CD4-positive, alpha-beta memory T cell (primary cell): ENCODE data around the gene ANKRD28. TPM values are rescaled to one million over a fixed set of nuclear protein-coding genes. Genes with fewer than 3 reads are reported as not detected.

ENCODE experiments used
- CTCF ChIA-PET: fragments of 350-600 bp; sonication (Branson Sonifier 250); formaldehyde crosslinking; loops from one replicate; lab custom pipeline; 2021; ENCODE audit warnings: inconsistent platforms; ENCODE audit not compliant: partially characterized antibody; lab: Charles Lee
- POLR2A ChIA-PET: fragments of 350-600 bp; sonication (Branson Sonifier 250); formaldehyde crosslinking; loops from one replicate; lab custom pipeline; 2021; ENCODE audit not compliant: partially characterized antibody; lab: Charles Lee
- DNase-seq, 5 donors: peaks; one replicate each; pipeline versions ENCODE4 v3.0.0 to v3.0.0-alpha.2; 2020 to 2022; ENCODE audit warnings: mixed read lengths in 1 of 5
- H3K27ac ChIP-seq: one replicate; pipeline ENCODE4 v1.7.0; 2013; ENCODE audit warnings: low read depth, low read length
- H3K27me3 ChIP-seq: 2 replicates; pipeline ENCODE4 v1.7.0; 2013; ENCODE audit warnings: mild to moderate bottlenecking, low read length, moderate library complexity; ENCODE audit not compliant: insufficient read depth
- H3K36me3 ChIP-seq: 2 replicates; pipeline ENCODE4 v1.7.0; 2013; ENCODE audit warnings: mild to moderate bottlenecking, low read length, moderate library complexity; ENCODE audit not compliant: insufficient read depth
- H3K4me1 ChIP-seq: 2 replicates; pipeline ENCODE4 v1.7.0; 2013; ENCODE audit warnings: mild to moderate bottlenecking, low read length, moderate library complexity; ENCODE audit not compliant: insufficient read depth
- H3K4me3 ChIP-seq, 2 donors: one replicate each; pipeline ENCODE4 v1.7.0; 2013; ENCODE audit warnings: low read length in 2 of 2, mild to moderate bottlenecking in 1 of 2
- H3K9me3 ChIP-seq, 2 donors: one replicate each; pipeline ENCODE4 v1.7.0; 2013; ENCODE audit warnings: low read length in 2 of 2, control low read depth in 1 of 2; ENCODE audit not compliant: control insufficient read depth in 1 of 2
- H3K27ac Mint-ChIP-seq, 7 donors: one replicate each; pipeline ENCODE4 v1.8.0; 2020 to 2021; ENCODE audit warnings: mixed read lengths in 7 of 7, mild to moderate bottlenecking in 6 of 7, inconsistent platforms in 3 of 7, moderate library complexity in 3 of 7
- H3K27me3 Mint-ChIP-seq, 2 donors: one replicate each; pipeline ENCODE4 v1.8.0; 2020 to 2021; ENCODE audit warnings: mixed read lengths in 2 of 2
- H3K36me3 Mint-ChIP-seq, 2 donors: one replicate each; pipeline ENCODE4 v1.8.0; 2020 to 2021; ENCODE audit warnings: mixed read lengths in 2 of 2, inconsistent platforms in 1 of 2, mild to moderate bottlenecking in 1 of 2
- H3K4me1 Mint-ChIP-seq, 4 donors: one replicate each; pipeline ENCODE4 v1.8.0; 2020 to 2021; ENCODE audit warnings: mixed read lengths in 4 of 4, mild to moderate bottlenecking in 1 of 4
- H3K4me3 Mint-ChIP-seq, 8 donors: one replicate each; pipeline ENCODE4 v1.8.0; 2020 to 2021; ENCODE audit warnings: mixed read lengths in 8 of 8, mild to moderate bottlenecking in 7 of 8, moderate library complexity in 6 of 8, inconsistent platforms in 3 of 8
- H3K9me3 Mint-ChIP-seq, 8 donors: one replicate each; pipeline ENCODE4 v1.8.0; 2020 to 2021; ENCODE audit warnings: mixed read lengths in 8 of 8, mild to moderate bottlenecking in 5 of 8, inconsistent platforms in 3 of 8, moderate library complexity in 1 of 8
- intact Hi-C: fragments of 100-400 bp; cut with micrococcal nuclease; formaldehyde crosslinking; loops from one replicate; pipeline ENCODE4 v1.15.1; 2023
- polyA plus RNA-seq, 2 donors: library from polyadenylated mRNA; unstranded; fragments of 300-500 nt; fragmentation: Illumina TruSeq; gene quantifications; one replicate each; pipeline ENCODE4 v1.2.3, GENCODE V29; 2021
- total RNA-seq, 2 experiments: library from RNA; stranded (reverse); gene quantifications; one replicate each; pipeline ENCODE4 v1.2.3, GENCODE V29; 2021

ANKRD28 gene
- total and polyA plus RNA-seq, 4 experiments from 2014 or later, result 8.5 to 42.0 (median 27.2) TPM

DNA sequence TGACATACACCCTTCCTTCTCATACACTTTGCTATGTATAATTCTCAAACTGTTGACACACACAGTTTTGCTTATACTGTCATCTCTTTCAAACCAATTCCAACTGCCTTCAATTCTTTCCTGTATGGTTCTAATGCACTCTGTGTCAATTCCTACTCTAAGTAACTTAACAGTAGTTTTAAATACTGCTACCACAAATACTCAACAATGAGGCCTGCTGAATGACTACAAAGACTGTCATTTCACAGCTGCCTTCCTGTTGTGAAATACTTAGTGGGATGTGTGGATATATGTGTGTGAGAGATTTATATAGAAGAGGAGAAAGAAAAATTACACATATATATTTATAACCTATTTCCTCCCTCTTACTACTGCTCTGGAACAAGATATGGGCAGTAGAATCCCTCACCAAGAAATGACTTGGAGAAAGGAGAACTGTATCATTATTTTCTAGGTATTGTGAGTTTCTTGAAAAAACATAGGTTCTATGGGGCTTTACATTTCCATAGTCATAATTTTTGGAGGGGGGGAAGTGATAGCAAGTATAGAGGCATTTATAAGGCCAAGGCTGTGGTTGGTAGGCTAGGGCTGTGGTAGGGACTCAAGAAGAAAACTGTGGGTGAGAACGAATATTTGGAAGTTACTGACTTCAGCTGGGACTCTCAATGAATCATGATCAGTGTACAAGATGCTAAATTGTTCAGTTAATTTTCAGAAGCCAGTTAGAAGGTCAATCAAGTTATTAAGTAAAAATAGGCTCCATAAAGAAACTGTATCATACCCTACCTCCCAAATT is 88.7 kb downstream of the ANKRD28 start:
- Histone ChIP-seq H3K27ac (no peak overlapping the region), H3K9me3 (no peaks in the 10 kb centered on the region), H3K36me3 (peaks cover 22% of the 10 kb centered on the region), H3K4me3 (no peak overlapping the region), H3K4me1 (no peaks in the 10 kb centered on the region), H3K27me3 (no peaks in the 10 kb centered on the region)
- intact Hi-C loops, result no loop called here
- ChIA-PET CTCF (no interaction called here), POLR2A (no interaction called here)
- Mint-ChIP-seq H3K4me3 (no peak overlapping the region), H3K27me3 (no peaks in the 10 kb centered on the region), H3K36me3 (peaks cover 56 to 60% of the 10 kb centered on the region in 2 donors), H3K27ac (peak overlapping the region in 3 of 7 donors; percentile 4 to 27 (median 13)), H3K4me1 (no peaks in the 10 kb centered on the region), H3K9me3 (peaks cover 0 to 4% (median 0%) of the 10 kb centered on the region in 8 donors)
- no peak for DNase-seq

DNA sequence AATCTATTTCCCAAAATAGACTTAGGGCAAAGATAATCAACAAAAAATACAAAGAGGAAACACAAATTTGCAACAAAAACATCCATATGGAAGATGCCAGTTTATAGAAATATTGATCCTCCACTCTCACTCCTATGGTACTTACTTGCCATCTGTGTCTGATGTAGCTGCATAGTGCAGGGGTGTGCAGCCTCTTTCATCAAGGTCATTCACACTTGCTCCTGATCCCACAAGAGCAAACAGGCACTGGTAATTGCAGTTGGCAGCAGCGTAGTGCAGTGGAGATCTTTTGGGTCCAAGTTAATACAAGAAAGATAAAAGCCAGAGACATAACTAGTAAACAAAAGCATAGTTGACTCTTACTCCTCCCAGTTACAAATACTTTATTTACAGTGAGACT is 90.0 kb downstream of the ANKRD28 start:
- peak overlapping the region in 1 of 7 donors; percentile 31 for H3K27ac Mint-ChIP-seq
- H3K36me3 ChIP-seq, result peaks cover 22% of the 10 kb centered on the region
- no peak overlapping the region for H3K4me3 ChIP-seq
- peaks cover 54 to 55% of the 10 kb centered on the region in 2 donors for H3K36me3 Mint-ChIP-seq
- no peaks in the 10 kb centered on the region for H3K4me1 ChIP-seq
- H3K27me3 ChIP-seq, result no peaks in the 10 kb centered on the region
- ChIA-PET POLR2A (no interaction called here), CTCF (no interaction called here)
- no peak overlapping the region for H3K27ac ChIP-seq
- no peaks in the 10 kb centered on the region for H3K9me3 ChIP-seq
- intact Hi-C loops, result no loop called here
- no peaks in the 10 kb centered on the region for H3K4me1 Mint-ChIP-seq
- no peak for DNase-seq
- H3K27me3 Mint-ChIP-seq, result no peaks in the 10 kb centered on the region
- peaks cover 0 to 4% (median 0%) of the 10 kb centered on the region in 8 donors for H3K9me3 Mint-ChIP-seq
- no peak overlapping the region for H3K4me3 Mint-ChIP-seq

DNA sequence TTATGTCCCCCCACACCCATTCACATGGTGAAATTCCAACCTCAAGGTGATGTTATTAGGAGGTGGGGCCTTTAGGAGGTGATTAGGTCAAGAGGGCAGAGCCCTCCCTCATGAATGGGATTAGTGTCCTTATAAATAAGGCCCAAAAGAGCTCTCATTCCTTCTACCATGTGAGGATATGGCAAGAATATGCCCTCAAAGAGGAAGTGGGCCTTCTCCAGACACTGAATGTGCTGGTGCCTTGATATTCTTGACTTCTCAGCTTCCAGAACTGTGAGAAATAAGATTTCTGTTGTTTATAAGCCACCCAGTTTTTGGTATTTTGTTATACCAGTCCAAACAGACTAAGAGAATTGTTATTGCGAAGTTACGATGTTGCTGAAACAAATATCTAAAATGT is 94.4 kb downstream of the ANKRD28 start:
- Histone ChIP-seq H3K4me1 (no peaks in the 10 kb centered on the region), H3K4me3 (no peak overlapping the region), H3K27ac (no peak overlapping the region), H3K27me3 (no peaks in the 10 kb centered on the region), H3K36me3 (peaks cover 14% of the 10 kb centered on the region), H3K9me3 (no peaks in the 10 kb centered on the region)
- H3K4me1 Mint-ChIP-seq, result peaks cover 0 to 1% (median 0%) of the 10 kb centered on the region in 4 donors
- DNase-seq, result no peak
- POLR2A ChIA-PET, result no interaction called here
- peaks cover 41 to 50% of the 10 kb centered on the region in 2 donors for H3K36me3 Mint-ChIP-seq
- no peaks in the 10 kb centered on the region for H3K27me3 Mint-ChIP-seq
- CTCF ChIA-PET, result no interaction called here
- no peak overlapping the region for H3K4me3 Mint-ChIP-seq
- H3K9me3 Mint-ChIP-seq, result peaks cover 0 to 4% (median 0%) of the 10 kb centered on the region in 8 donors
- intact Hi-C loops, result no loop called here
- H3K27ac Mint-ChIP-seq, result peak overlapping the region in 2 of 7 donors; percentile 13 to 39

DNA sequence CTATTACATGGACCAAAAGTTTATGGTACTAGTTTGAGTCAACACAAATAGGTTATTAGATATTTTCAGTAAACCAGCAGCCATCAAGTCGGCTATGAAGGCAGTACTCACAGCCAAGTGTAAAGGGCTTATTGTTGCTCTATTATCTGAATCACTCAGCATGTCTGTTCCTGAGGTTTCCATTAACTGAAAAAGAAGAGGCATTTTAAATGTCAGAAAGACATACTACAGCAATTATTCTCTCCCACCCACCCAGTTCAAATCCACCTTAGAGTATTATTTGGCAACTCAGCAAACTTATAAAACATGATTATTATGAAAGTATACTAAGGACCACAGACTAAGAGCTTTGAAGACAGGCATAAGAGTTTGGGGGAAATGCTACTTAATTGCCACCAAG is 103.2 kb downstream of the ANKRD28 start:
- intact Hi-C loops, result loop anchor here (5.0 kb wide), 1 partner anchor 118 kb away; no protein-coding TSS in a partner anchor
- Mint-ChIP-seq H3K27ac (peak overlapping the region in 2 of 7 donors; percentile 35 to 69), H3K9me3 (no peaks in the 10 kb centered on the region), H3K27me3 (no peaks in the 10 kb centered on the region), H3K4me1 (peaks cover 0 to 12% (median 5%) of the 10 kb centered on the region in 4 donors), H3K36me3 (peaks cover 51 to 57% of the 10 kb centered on the region in 2 donors), H3K4me3 (no peak overlapping the region)
- Histone ChIP-seq H3K9me3 (no peaks in the 10 kb centered on the region), H3K4me1 (no peaks in the 10 kb centered on the region), H3K4me3 (no peak overlapping the region), H3K27me3 (no peaks in the 10 kb centered on the region), H3K27ac (no peak overlapping the region), H3K36me3 (peaks cover 6% of the 10 kb centered on the region)
- POLR2A ChIA-PET, result no interaction called here
- DNase-seq, result no peak
- CTCF ChIA-PET, result no interaction called here

DNA sequence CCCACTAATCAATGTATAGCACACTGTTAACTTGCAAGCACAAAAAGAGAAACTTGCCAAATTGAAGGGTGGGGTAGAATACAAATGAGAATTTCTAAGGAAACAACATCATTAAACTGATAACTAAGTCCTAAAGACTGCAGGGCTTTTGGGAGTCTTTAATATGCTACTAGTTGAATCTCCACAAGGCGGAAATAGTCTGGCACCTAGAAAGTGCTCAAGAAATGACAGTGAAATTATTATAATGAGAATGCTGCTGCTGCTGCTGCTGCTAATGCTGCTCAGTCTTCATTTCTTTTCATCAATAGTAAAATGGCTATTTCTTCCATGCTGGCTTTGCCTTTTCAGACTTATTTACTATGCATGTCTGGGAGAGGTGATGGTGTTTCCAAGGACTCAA is 104.4 kb downstream of the ANKRD28 start:
- no peaks in the 10 kb centered on the region for H3K27me3 ChIP-seq
- POLR2A ChIA-PET, result no interaction called here
- intact Hi-C loops, result loop anchor here (5.0 kb wide), 1 partner anchor 119 kb away; no protein-coding TSS in a partner anchor
- no peak for DNase-seq
- peak overlapping the region in 1 of 7 donors; percentile 17 for H3K27ac Mint-ChIP-seq
- no peak overlapping the region for H3K4me3 ChIP-seq
- no peak overlapping the region for H3K4me3 Mint-ChIP-seq
- CTCF ChIA-PET, result interaction anchor here (1.4 kb wide), 1 partner anchor 64 kb away, joined by 3 read pairs; no protein-coding TSS in a partner anchor
- no peak overlapping the region for H3K27ac ChIP-seq
- no peaks in the 10 kb centered on the region for H3K27me3 Mint-ChIP-seq
- H3K36me3 Mint-ChIP-seq, result peaks cover 48 to 65% of the 10 kb centered on the region in 2 donors
- no peaks in the 10 kb centered on the region for H3K9me3 Mint-ChIP-seq
- peaks cover 0 to 12% (median 4%) of the 10 kb centered on the region in 4 donors for H3K4me1 Mint-ChIP-seq
- H3K36me3 ChIP-seq, result peaks cover 15% of the 10 kb centered on the region
- no peaks in the 10 kb centered on the region for H3K4me1 ChIP-seq
- H3K9me3 ChIP-seq, result no peaks in the 10 kb centered on the region

DNA sequence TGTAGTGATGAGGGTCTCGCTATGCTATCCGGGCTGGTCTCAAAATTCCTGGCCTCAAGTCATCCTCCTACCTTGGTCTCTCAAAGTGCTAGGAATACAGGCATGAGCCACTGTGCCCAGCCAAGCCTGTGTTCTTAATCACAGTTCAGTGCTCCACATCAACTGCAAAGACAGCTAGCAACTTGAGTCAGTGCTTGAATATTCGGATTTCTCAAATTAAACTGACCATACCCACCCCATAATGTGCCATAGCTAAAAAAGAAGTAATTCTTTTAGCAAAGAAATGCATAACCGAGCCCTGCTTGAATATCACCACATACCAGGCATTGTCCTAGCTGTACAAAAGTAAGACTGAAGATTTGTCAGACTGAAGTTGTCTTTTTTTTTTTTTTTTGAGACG is 107.0 kb downstream of the ANKRD28 start:
- Histone ChIP-seq H3K27ac (no peak overlapping the region), H3K9me3 (no peaks in the 10 kb centered on the region), H3K36me3 (peaks cover 15% of the 10 kb centered on the region), H3K4me1 (no peaks in the 10 kb centered on the region), H3K4me3 (no peak overlapping the region), H3K27me3 (no peaks in the 10 kb centered on the region)
- peaks cover 33 to 65% of the 10 kb centered on the region in 2 donors for H3K36me3 Mint-ChIP-seq
- intact Hi-C loops, result loop anchor here (5.0 kb wide), 1 partner anchor 122 kb away; no protein-coding TSS in a partner anchor
- POLR2A ChIA-PET, result interaction anchor here (1.1 kb wide), 1 partner anchor 90 kb away, joined by 4 read pairs; the partner anchor contains the start of gene HACL1
- H3K4me3 Mint-ChIP-seq, result no peak overlapping the region
- CTCF ChIA-PET, result interaction anchor here (0.8 kb wide), 1 partner anchor 25 kb away, joined by 3 read pairs; no protein-coding TSS in a partner anchor
- H3K4me1 Mint-ChIP-seq, result peaks cover 2 to 16% (median 9%) of the 10 kb centered on the region in 4 donors
- no peaks in the 10 kb centered on the region for H3K27me3 Mint-ChIP-seq
- no peak overlapping the region for H3K27ac Mint-ChIP-seq
- no peak for DNase-seq
- H3K9me3 Mint-ChIP-seq, result no peaks in the 10 kb centered on the region

DNA sequence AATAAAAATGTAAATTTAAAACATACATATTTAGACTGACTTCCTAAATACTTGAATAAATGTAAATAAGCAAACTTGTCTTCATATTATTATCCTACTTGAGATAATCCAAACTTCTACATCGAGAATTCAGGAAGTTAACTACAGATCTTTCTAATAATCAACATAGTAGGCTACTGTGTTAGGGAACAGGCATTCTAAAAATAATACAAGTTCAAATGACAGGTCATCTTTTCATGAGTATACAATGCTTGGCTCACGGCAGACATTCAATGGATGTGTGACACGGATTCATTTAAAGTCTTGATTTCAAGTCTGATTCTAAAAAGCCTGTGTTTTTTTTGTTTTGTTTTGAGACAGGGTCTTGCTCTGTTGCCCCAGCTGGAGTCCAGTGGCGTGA is 107.5 kb downstream of the ANKRD28 start:
- Histone ChIP-seq H3K9me3 (no peaks in the 10 kb centered on the region), H3K27me3 (no peaks in the 10 kb centered on the region), H3K36me3 (peaks cover 15% of the 10 kb centered on the region), H3K4me3 (no peak overlapping the region), H3K27ac (no peak overlapping the region), H3K4me1 (no peaks in the 10 kb centered on the region)
- CTCF ChIA-PET, result interaction anchor here (0.8 kb wide), 1 partner anchor 26 kb away, joined by 3 read pairs; no protein-coding TSS in a partner anchor
- no peak for DNase-seq
- POLR2A ChIA-PET, result interaction anchor here (1.1 kb wide), 1 partner anchor 89 kb away, joined by 4 read pairs; the partner anchor contains the start of gene HACL1
- Mint-ChIP-seq H3K27ac (no peak overlapping the region), H3K4me1 (peaks cover 2 to 16% (median 9%) of the 10 kb centered on the region in 4 donors), H3K9me3 (no peaks in the 10 kb centered on the region), H3K4me3 (no peak overlapping the region), H3K36me3 (peaks cover 35 to 64% of the 10 kb centered on the region in 2 donors), H3K27me3 (no peaks in the 10 kb centered on the region)
- intact Hi-C loops, result loop anchor here (5.0 kb wide), 1 partner anchor 122 kb away; no protein-coding TSS in a partner anchor
